H7 (cell line): ENCODE measurements around the gene OR11H12. TPM values are rescaled to one million over a fixed set of nuclear protein-coding genes. Genes with fewer than 3 reads are reported as not detected.
"Not testable (repeated sequence)": the region's sequence is repeated elsewhere in the genome, so short reads cannot be mapped to it uniquely, and the experiment has no call there.

Experiments
- DNase-seq: peaks from one replicate; pipeline ENCODE4 v3.0.0; 2012
- H3K27me3 ChIP-seq: 2 replicates; pipeline ENCODE4 v1.6.0; 2011; ENCODE audit warnings: mild to moderate bottlenecking, low read length; ENCODE audit not compliant: control insufficient read depth, insufficient read depth
- H3K36me3 ChIP-seq: replicated peaks from 2 replicates; pipeline ENCODE4 v1.5.1; 2011; ENCODE audit warnings: low read length; ENCODE audit not compliant: control insufficient read depth, insufficient read depth
- H3K4me3 ChIP-seq: 2 replicates; pipeline ENCODE4 v1.5.1; 2011; ENCODE audit warnings: low read depth, mild to moderate bottlenecking, control low read depth, low read length, moderate library complexity; ENCODE audit not compliant: insufficient read depth
- total RNA-seq: library from RNA; depleted of rRNA; stranded (reverse); fragments of >200 nt; shearing (Covaris generic); gene quantifications from 2 replicates; pipeline ENCODE4 v1.2.3, GENCODE V29; 2014; rRNA removed

Gene OR11H12
- not detected in 2 replicates for total RNA-seq

DNA sequence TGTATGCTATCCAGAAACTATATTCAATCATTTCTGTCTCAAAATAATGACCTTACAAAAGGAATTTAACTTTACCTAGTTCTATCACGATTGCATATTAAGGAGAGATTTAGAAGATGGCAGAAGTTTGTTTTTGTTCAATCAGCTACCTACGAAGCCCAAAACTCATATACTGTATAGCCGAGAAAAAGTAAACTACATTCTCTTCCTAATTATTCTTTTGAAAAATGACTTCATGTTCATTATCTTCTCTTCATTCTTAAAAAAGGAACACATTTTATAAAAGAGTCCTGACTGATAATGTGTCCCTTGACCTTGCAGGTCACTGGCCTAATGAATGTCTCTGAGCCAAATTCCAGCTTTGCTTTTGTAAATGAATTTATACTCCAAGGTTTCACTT is at the start of gene OR11H12:
OR11H12 (plus strand) TSS at position 301 of the 400 bp plus-strand sequence; CDS start at position 301, 0 bp downstream.
- not testable (repeated sequence) for H3K4me3 ChIP-seq, DNase-seq, H3K36me3 ChIP-seq

GRCh38 chr14:18582908-18583307 is 18.0 kb upstream of the OR11H12 start:
- not testable (repeated sequence) for DNase-seq, H3K36me3 ChIP-seq, H3K27me3 ChIP-seq, H3K4me3 ChIP-seq

More for the DNA sequence above, at the start of gene OR11H12:
- not testable (repeated sequence) for H3K27me3 ChIP-seq

GRCh38 chr14:18626610-18627213 is 25.8 kb downstream of the OR11H12 start:
- H3K27me3 ChIP-seq, DNase-seq, H3K36me3 ChIP-seq, H3K4me3 ChIP-seq: not testable (repeated sequence)

DNA sequence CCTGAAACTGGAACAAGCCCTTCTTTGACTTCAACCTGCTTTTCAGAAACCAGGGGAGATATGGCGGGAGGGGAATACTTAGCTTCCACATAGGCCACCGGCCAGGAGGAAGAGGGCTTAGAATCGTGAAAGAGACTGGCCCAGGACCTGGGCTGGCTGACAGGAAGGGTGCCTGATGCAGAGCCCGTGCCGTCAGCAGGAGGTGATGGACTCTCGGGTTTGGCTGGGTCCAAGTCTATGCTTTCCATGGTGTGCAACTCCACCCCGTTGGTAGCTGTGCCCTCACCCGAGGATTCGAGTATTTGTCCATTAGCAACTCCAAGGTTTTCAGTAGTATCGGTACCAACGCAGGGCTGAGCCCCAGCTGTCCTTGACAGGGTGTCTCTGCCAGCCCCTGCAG is 35.1 kb downstream of the OR11H12 start:
- H3K27me3 ChIP-seq, H3K4me3 ChIP-seq, H3K36me3 ChIP-seq, DNase-seq: not testable (repeated sequence)

DNA sequence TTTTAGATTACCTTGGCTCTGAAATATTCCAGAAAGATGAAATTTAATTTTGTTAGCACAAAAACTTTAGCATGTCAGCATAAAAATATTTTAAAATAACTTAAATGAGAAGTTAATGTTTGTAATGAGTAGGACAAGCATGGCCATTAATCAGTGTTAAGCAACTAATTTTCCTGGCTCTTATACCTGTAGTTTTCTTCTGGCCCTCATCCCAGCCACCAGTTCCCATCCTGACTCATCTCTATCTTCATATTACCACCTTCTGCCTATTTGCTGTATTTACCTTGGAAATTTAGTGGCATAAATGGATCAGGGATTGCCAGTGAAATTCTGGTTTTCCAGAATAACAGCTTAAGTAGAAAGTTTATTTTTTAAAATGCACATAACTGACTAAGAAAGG is 37.1 kb downstream of the OR11H12 start:
- H3K36me3 ChIP-seq, DNase-seq, H3K4me3 ChIP-seq, H3K27me3 ChIP-seq: not testable (repeated sequence)

DNA sequence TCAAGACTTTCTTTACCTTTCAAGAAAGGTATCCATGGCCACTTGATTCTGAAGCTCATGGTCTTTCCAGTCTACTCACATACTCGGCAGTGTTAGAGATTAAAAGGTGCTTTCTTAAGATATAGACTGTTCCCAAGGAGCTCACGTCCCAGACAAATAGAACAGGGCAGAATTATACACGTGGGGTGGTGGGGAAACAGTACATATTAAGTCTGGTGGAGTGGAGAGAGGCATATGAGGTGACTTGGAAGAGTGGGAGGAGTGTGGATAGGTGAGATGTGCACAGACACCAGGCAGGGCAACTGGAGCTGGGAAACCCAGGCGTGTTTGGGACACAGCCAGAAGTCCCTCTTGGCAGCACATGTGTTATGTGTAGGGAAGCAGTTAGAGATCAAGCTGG is 37.9 kb downstream of the OR11H12 start:
- not testable (repeated sequence) for H3K27me3 ChIP-seq, DNase-seq, H3K4me3 ChIP-seq, H3K36me3 ChIP-seq

DNA sequence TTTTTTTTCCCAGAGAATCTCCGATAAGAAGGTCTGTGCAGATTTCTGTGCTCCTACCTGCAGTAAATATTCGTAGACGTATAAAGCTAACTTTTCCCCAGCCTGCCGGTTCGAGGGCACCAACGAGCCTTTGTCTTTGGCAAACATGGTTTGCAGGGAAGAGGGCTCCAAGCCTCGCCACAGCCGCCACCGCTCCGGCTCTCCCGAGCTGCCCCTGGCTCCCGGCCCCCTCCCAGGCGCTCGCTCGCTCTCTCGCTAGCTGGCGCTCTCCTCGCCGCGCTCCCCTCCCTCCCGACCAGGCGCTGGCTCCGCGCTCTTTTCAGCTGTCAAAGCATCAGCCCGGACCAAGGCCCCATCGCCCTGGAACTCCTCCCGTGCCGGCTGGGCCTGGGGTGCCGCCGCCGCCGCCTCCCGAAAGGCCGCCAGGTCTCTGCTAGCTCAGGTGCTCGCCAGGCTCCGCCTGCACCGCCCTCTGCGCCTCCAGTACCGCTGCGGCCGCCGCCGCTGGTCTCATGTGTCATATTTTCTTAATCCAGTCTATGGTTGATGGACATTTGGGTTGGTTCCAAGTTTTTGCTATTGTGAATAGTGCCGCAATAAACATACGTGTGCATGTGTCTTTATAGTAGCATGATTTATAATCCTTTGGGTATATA is 45.3 kb downstream of the OR11H12 start:
- H3K4me3 ChIP-seq, H3K27me3 ChIP-seq, DNase-seq, H3K36me3 ChIP-seq: not testable (repeated sequence)
